GM19351 (cell line): ENCODE data around the gene IFI6.
"Not testable (repeated sequence)": the region's sequence is repeated elsewhere in the genome, so short reads cannot be mapped to it uniquely, and the experiment has no call there.

Source experiments
- ATAC-seq: cut with Tn5 transposase; IDR thresholded peaks from one replicate; pipeline ENCODE4 v1.9.1; 2021; ENCODE audit warnings: mild to moderate bottlenecking, moderate library complexity; ENCODE audit not compliant: unreplicated experiment

IFI6 gene

DNA sequence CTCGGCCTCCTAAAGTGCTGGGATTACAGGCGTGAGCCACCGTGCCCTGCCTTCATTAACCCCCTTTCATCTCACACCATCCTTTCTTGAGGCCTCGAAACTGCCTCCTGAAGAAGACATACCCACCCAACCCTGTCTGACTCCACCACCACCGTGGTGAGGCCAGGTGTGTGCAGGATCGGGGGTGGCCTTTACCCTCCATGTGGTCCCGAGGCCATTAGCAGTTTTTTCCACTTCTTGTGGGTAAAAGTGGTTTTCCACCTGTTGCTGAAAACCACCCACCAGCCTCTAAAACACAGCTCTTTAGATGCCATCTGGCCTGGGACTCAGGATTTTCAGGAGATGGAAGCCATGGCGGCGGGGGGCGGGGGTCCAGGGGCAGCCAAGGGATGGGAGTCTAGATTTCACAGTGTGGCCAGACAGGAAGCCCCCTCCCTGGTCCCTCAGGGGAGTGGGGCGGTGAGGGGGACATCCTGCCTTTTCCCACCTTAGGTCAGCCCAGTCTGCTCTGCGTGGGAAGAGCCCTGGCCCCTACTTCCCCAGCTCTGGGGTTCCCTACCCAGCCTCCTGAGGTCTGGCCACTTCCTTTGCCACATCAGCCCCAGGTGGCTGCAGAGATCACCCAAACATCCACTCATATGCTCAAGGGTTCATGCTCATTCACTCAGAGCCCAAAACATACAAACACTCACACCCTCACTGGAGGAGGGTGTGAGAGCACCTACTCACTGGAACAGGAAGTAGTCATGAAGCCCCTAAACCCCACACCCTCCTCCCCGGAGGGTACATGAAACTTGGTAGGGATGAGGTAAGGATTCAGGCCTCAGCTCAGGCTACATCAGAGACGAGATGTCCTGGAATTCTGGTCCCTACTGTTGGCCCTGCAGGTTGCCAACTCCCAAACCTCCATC lies 39.4 kb downstream of the IFI6 start:
- ATAC-seq, result peak; percentile 37

DNA sequence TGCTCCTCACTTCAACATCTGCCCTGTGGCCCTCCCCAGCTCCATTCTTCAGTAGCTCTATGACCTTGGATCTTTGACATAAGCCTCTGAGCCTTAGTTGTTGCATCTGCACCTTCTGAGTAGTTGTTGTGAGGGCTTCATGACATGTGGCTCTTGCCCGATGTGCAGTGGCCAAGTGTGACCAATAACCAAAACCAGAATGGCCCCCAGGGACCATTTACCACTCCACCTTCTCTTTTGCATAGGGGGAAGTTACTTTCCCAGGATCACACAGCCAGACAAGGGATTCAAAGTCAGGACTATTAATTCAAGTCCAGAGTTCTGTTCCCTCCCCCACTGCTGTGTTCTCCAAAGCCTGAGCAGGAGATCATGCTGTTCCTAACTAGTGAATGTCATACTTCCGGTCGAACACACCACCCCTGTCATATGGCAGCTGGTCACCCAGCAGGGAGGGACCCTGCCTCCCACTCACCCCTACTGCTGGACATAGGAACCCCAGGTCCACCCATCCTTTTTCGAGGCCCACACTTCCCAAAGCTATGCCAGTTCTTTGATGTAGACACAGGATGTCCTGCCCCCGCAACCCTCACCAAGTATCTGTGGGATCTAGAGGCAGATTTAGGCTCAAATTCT lies 41.0 kb downstream of the IFI6 start:
- ATAC-seq, result no peak

DNA sequence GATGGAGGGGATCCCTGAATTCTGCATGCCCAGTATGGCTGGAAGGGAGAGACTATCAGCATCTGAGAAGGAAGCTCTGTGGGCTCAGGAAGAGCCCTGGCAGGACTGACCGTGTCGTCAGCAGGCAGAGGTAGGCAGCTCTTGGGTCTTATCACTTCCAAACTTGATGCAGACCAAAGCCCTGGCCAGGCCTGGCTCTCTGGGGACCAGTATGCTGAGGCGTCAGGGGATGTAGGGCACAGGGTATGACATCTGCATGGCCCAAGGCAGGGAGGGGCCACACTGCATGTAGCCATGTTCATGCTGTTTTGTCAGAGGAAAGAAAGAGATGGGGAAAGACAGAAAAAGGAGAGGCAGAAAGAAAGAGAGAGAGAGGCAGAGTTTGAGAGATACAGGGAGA lies 43.3 kb downstream of the IFI6 start:
- no peak for ATAC-seq

- not testable (repeated sequence) for ATAC-seq
Observed at GRCh38 chr1:27627733-27628132, 44.3 kb downstream of the IFI6 start.

GRCh38 chr1:27627061-27627460 lies 44.9 kb downstream of the IFI6 start:
- no peak for ATAC-seq

GRCh38 chr1:27626031-27626935 lies 45.7 kb downstream of the IFI6 start:
- ATAC-seq, result no peak

DNA sequence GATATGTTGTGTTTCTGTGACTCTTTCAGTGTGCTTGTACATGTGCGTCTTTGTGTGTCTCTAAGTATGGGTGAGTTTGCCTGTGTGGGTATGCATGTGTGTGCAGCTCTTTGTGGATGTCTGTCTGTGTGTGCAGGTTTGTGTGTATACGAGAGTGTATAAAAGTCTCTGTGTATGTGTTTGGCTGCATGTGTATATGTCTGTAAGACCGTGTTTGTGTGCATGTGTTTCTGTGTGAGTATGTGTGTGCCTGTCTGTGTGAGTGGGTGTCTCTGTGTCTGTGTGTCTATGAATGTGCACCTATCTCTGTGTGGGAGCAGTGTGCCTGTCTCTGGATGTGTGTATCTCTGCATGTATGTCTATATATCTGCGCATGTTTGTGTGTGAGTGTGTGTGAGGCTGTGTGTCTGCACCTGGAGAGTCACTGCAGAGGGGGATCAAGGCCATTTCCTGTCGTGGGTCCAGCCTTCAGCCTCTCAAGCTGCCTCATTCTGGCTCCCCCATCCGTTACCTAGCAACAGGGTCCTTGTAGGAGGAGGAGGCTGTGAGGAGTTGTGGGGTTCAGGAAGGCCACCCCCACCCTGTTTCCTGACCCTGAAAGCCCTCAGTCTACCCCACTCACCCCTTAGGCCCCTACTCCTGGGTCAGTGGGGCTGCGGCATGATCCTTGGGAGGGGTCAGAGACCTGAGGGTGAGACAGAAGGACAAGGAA lies 47.4 kb downstream of the IFI6 start:
- ATAC-seq, result no peak

DNA sequence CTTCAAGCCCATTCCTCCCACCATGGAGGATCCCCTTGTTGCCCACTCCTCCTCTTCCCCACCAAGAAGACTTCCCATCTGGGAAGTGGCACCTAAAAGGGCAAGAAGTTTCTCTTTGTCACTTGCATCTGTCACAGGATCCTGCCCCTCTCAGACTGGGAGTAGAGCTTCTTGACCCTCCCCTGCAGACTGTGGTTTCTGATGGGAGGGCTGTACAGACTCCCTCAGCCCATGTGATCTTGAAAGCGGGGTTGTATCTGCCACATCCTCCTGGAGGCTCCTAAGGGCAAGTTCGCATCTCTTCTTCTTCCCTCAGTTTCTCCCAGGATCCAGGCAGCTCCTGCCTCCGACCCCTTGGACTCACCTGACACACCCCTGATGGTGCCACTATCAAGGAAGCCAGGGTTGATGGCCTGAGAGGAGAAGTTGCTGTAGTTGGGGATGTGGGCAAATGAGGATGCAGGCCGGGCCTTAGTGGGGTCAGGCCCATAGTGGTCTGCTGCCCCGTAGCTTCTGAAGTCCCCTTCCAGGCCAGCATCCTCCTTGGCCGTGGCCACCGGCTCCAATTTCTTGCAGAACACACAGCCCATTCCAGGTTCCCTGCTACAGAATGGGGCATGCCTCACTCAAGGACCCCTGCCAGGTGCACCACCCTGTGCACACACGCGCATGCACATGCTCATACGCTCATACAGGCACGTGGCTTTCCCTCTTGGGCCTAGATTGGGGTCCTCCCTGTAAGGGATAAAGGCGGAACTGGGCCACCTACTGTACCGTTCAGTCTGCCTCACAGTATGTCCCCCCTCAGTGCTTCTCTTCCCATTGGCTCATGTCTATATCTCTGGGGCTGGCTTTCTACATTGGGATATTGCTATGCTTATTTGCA lies 48.4 kb downstream of the IFI6 start:
- ATAC-seq, result no peak

- no peak for ATAC-seq
Observed at GRCh38 chr1:27622828-27623227, 49.2 kb downstream of the IFI6 start.

DNA sequence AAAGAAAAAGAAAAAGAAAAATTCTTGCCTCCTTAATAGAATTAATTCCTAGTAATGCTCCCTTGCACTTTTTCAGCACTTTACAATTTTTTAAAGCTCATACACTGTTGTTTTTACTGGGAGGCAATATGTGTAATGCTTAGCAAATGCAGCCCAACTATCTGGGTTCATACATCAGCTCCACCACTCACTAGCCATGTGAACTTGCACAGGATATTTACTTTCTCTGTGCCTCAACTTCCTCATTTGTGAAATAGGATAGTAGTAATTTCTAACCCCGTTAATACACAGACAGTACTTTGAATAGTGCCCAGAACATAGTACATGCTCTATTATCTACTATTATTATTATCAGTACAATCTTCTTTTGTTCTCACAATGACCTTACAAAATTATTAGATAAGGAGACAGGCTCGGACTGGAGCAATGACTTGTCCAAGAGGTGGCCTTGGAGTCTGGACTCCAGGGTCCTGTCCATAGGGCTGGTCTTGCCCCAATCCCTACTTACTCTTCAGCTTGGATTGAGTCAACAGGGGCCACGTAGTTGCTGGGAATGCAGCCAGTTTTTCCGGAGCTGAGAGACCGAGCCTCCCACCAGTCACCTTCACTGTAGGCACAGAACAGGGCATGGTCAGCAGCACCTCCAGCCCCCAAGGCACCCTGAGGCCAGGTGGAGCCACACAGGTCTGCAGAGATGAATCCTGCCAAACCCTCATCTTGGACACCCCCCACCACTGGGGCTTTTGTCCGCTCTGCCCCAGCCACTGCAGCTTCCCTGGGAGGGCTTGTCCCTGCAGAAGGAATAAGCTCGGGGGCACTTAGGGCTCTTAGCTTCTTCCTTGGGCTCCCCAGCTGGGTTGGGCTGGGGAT lies 50.7 kb downstream of the IFI6 start:
- ATAC-seq, result no peak

- ATAC-seq, result not testable (repeated sequence)
Observed at GRCh38 chr1:27619782-27620438, 52.1 kb downstream of the IFI6 start.

DNA sequence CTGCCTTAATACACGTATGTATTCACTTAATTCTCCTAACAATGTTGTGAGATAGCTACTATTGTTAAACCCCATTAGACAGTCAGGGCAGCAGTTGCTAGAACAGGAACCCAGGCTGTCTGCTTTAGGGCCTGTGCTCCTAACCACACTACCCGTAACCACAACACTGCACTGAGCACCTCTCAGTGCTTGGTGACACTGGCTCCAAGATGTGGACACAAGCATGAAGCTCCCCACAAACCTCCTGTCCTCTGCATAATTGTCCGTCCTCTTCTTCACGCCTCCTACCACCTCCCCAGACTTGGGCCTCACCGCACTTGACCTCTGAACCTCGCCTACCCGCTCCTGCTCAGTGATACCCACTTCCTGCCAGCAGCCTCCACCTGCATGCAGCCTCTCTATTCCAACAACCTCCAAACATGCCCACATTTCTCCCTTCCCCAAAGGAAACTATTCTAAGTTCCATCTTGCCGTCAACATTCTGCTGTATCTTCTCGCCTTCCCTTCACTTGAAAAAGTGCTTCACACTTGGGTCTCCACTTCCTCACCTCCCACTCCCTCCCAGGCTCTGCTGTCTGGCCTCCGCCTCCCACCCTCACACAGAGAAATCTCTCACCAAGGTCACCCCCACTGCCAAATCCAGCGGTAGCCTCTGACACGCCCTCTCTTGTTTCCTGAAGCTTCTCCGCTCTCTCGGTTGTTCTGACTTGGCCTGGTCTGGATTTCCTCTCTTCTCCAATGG lies 53.5 kb downstream of the IFI6 start:
- no peak for ATAC-seq

DNA sequence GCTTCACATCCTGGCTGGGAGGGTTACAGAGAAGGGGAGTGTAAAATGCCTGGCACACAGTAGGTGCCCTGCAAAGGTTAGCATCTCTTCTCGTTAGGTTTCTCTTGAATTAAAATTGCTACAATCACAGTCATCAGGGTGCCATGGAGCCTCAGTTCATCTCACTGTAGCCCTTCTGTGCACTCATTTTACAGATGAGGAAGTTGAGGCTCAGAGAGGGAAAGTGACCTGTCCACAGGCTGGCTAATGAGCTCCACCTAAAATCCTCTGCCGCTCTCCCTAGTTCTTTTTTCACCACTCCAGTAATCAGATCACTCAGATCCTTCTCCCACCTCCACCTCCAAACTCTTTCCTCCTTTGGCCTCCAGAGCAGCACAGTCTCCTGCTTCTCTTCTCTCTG lies 54.6 kb downstream of the IFI6 start:
- no peak for ATAC-seq

GRCh38 chr1:27616441-27616840 lies 55.6 kb downstream of the IFI6 start:
- ATAC-seq, result no peak
